Neuronal stem cell (in vitro differentiated cells): ENCODE data around the gene HERC3.
A peak's percentile ranks its signal among the peaks of the same experiment; 100 is the strongest.

ENCODE experiments used
- DNase-seq: peaks from one replicate; pipeline ENCODE4 v3.0.0-alpha.2; 2013; ENCODE audit warnings: low spot score
- H2AFZ ChIP-seq: one replicate; pipeline ENCODE4 v1.6.1; 2013; ENCODE audit warnings: mild to moderate bottlenecking, low read length, inconsistent platforms
- H2AK5ac ChIP-seq: 2 replicates; pipeline ENCODE4 v1.6.1; 2013; ENCODE audit warnings: low read depth, mild to moderate bottlenecking, inconsistent platforms, low read length, moderate library complexity, mixed read lengths
- H2BK120ac ChIP-seq: 2 replicates; pipeline ENCODE4 v1.6.1; 2013; ENCODE audit warnings: low read depth, mild to moderate bottlenecking, inconsistent platforms, low read length, moderate library complexity, mixed read lengths
- H2BK12ac ChIP-seq: one replicate; pipeline ENCODE4 v1.6.1; 2013; ENCODE audit warnings: low read length, inconsistent platforms
- H2BK15ac ChIP-seq: 2 replicates; pipeline ENCODE4 v1.6.1; 2013; ENCODE audit warnings: mild to moderate bottlenecking, low read length, inconsistent platforms, mixed read lengths
- H2BK5ac ChIP-seq: one replicate; pipeline ENCODE4 v1.6.1; 2013; ENCODE audit warnings: inconsistent platforms, mild to moderate bottlenecking, low read length, moderate library complexity
- H3K14ac ChIP-seq: one replicate; pipeline ENCODE4 v1.6.1; 2013; ENCODE audit warnings: low read length, inconsistent platforms
- H3K18ac ChIP-seq: 2 replicates; pipeline ENCODE4 v1.6.1; 2013; ENCODE audit warnings: low read length, inconsistent platforms
- H3K23ac ChIP-seq: 2 replicates; pipeline ENCODE4 v1.6.1; 2013; ENCODE audit warnings: low read depth, mild to moderate bottlenecking, mixed read lengths, low read length, inconsistent platforms; ENCODE audit not compliant: poor library complexity
- H3K27ac ChIP-seq: replicated peaks from 3 replicates; pipeline ENCODE4 v1.5.1; 2013; ENCODE audit warnings: low read length, inconsistent platforms
- H3K27me3 ChIP-seq, 3 experiments: 2 replicates each; pipeline ENCODE4 v1.6.1; 2013; ENCODE audit warnings: low read length in 3 of 3, mild to moderate bottlenecking in 2 of 3, inconsistent platforms in 1 of 3, low read depth in 1 of 3, mixed read lengths in 1 of 3, moderate library complexity in 1 of 3; ENCODE audit not compliant: control insufficient read depth in 3 of 3, insufficient read depth in 3 of 3
- H3K36me3 ChIP-seq, 2 donors: replicated peaks in 1 of 2; 2 replicates each; pipeline ENCODE4 v1.6.1; 2013; ENCODE audit warnings: low read length in 2 of 2; ENCODE audit not compliant: control insufficient read depth in 2 of 2, insufficient read depth in 2 of 2
- H3K4ac ChIP-seq: 2 replicates; pipeline ENCODE4 v1.6.1; 2013; ENCODE audit warnings: inconsistent platforms, mild to moderate bottlenecking, low read length, moderate library complexity
- H3K4me1 ChIP-seq, 2 donors: 1 replicate in 1 of 2; 2 replicates in 1 of 2; pipeline ENCODE4 v1.6.1; 2013; ENCODE audit warnings: low read length in 2 of 2, low read depth in 1 of 2; ENCODE audit not compliant: control insufficient read depth in 2 of 2, insufficient read depth in 1 of 2
- H3K4me2 ChIP-seq: one replicate; pipeline ENCODE4 v1.6.1; 2013; ENCODE audit warnings: mild to moderate bottlenecking, low read length, inconsistent platforms; ENCODE audit not compliant: insufficient read depth, poor library complexity, severe bottlenecking
- H3K4me3 ChIP-seq, 2 donors: 2 replicates each; pipeline ENCODE4 v1.5.1; 2013; ENCODE audit warnings: low read length in 2 of 2, mild to moderate bottlenecking in 2 of 2, inconsistent platforms in 1 of 2, moderate library complexity in 1 of 2
- H3K79me1 ChIP-seq: one replicate; pipeline ENCODE4 v1.6.1; 2013; ENCODE audit warnings: low read depth, mild to moderate bottlenecking, inconsistent platforms, low read length, moderate library complexity
- H3K9ac ChIP-seq: one replicate; pipeline ENCODE4 v1.6.1; 2013; ENCODE audit warnings: mild to moderate bottlenecking, low read depth, low read length, inconsistent platforms; ENCODE audit not compliant: poor library complexity
- H3K9me3 ChIP-seq, 2 donors: replicated peaks in 1 of 2; 2 replicates each; pipeline versions ENCODE3 to v1.6.1; 2013; ENCODE audit warnings: low read length in 2 of 2, mild to moderate bottlenecking in 2 of 2, inconsistent platforms in 1 of 2, low read depth in 1 of 2, mixed read lengths in 1 of 2, moderate library complexity in 1 of 2; ENCODE audit not compliant: control insufficient read depth in 2 of 2, insufficient read depth in 1 of 2
- H4K8ac ChIP-seq: one replicate; pipeline ENCODE4 v1.6.1; 2013; ENCODE audit warnings: low read depth, mild to moderate bottlenecking, inconsistent platforms, low read length, moderate library complexity
- H4K91ac ChIP-seq: one replicate; pipeline ENCODE4 v1.6.1; 2013; ENCODE audit warnings: low read length, low read depth, mild to moderate bottlenecking, inconsistent platforms; ENCODE audit not compliant: poor library complexity
- WGBS, 2 donors: extraction: QIAGEN DNeasy Blood & Tissue Kit; methylation state at CpG; one replicate each; pipeline ENCODE4 v1.1.7; 2013; ENCODE audit warnings: missing lambda C conversion rate in 2 of 2, mixed read lengths in 1 of 2; ENCODE audit not compliant: insufficient read length in 2 of 2, insufficient replicate concordance in 1 of 2; ENCODE audit errors: extremely low coverage in 2 of 2; 5-methylcytosine and 5-hydroxymethylcytosine counted together

HERC3 gene

GRCh38 chr4:88697141-88697540, 104.9 kb downstream of the HERC3 start:
- no peak overlapping the region for H3K23ac ChIP-seq
- H2BK15ac ChIP-seq = no peak overlapping the region
- H3K4me2 ChIP-seq = peak overlapping the region; percentile 66
- no peaks in the 10 kb centered on the region for H3K4me1 ChIP-seq
- H2AFZ ChIP-seq = peak overlapping the region; percentile 91
- H3K18ac ChIP-seq = peak overlapping the region; percentile 67
- no peak overlapping the region for H2BK12ac ChIP-seq
- H4K8ac ChIP-seq = no peak overlapping the region
- no peak overlapping the region for H3K9ac ChIP-seq
- no peaks in the 10 kb centered on the region for H3K9me3 ChIP-seq
- H3K4ac ChIP-seq = no peak overlapping the region
- H2AK5ac ChIP-seq = no peak overlapping the region
- no peaks in the 10 kb centered on the region for H3K36me3 ChIP-seq
- no peak overlapping the region for H3K27ac ChIP-seq
- H3K4me3 ChIP-seq = peak overlapping the region; percentile 48 to 86
- H2BK120ac ChIP-seq = no peak overlapping the region
- H3K27me3 ChIP-seq = no peaks in the 10 kb centered on the region
- H3K14ac ChIP-seq = no peak overlapping the region
- no CpG with 5 or more reads among the region's 18 CpGs for WGBS, 2 donors
- H4K91ac ChIP-seq = no peak overlapping the region
- DNase-seq = no peak
- H3K79me1 ChIP-seq = no peaks in the 10 kb centered on the region
- H2BK5ac ChIP-seq = no peak overlapping the region

DNA sequence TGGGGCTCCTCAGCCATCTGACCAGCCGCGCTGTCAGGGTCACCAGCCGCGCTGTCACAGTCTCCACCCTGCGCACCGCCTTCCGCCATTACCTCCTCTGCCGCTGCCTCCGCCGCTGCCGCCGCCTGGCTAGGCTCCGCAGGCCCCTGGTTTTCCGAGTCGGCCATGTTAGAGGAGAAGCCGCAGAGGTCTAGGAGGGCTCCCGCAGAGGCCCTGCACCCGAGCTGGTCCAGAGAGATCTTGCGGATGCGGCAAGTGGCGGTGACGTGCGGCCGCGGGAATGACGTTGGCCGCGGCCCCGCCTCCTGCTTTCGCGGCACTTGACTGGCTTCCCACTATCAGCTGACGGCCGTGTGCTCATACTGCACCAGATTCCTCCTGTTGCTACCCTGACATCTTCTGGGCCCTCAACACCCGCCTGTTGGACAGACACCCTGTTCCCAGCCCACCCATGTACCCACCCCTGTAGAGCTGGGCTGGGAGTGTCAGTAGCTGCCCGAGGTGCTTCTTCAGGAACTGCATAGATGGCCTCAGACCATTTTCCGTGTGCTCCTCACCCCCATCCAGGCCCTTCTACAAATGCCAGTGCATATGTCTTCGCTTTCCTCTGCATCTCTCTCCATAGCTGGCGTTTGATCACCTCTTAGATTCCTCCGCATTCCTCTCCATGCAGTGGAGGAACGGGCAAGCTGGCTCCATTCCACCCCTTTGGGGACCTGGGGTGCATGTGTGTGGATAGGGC, 105.5 kb downstream of the HERC3 start, which contains the start of gene NAP1L5:
Gene NAP1L5 (minus strand): TSS at position 242 of the 742 bp plus-strand sequence. CDS start 75 bp downstream, at position 167.
- Histone ChIP-seq H3K4me3 (peak within 1 kb of the TSS; percentile 48 to 86), H2BK12ac (no peak within 1 kb of the TSS), H3K9ac (peak within 1 kb of the TSS; percentile 68), H3K9me3 (no peaks in the 10 kb centered on the region), H2BK120ac (no peak within 1 kb of the TSS), H3K27me3 (no peaks in the 10 kb centered on the region), H2AFZ (peak within 1 kb of the TSS; percentile 91), H3K4me2 (peak within 1 kb of the TSS; percentile 66), H3K14ac (no peak within 1 kb of the TSS), H3K4ac (no peak within 1 kb of the TSS), H3K79me1 (no peaks in the 10 kb centered on the region), H3K27ac (no peak within 1 kb of the TSS), H2BK15ac (no peak within 1 kb of the TSS), H3K4me1 (no peaks in the 10 kb centered on the region), H4K91ac (no peak within 1 kb of the TSS), H4K8ac (no peak within 1 kb of the TSS), H3K18ac (peak within 1 kb of the TSS; percentile 67), H3K23ac (no peak within 1 kb of the TSS), H3K36me3 (no peaks in the 10 kb centered on the region), H2AK5ac (no peak within 1 kb of the TSS), H2BK5ac (no peak within 1 kb of the TSS)
- DNase-seq = no peak
- WGBS, 2 donors = no CpG with 5 or more reads among the region's 40 CpGs

- no CpG with 5 or more reads among the region's 7 CpGs for WGBS, 2 donors
- H4K91ac ChIP-seq = no peak overlapping the region
- H2BK12ac ChIP-seq = no peak overlapping the region
- no peak overlapping the region for H3K4me2 ChIP-seq
- H4K8ac ChIP-seq = no peak overlapping the region
- H3K4me3 ChIP-seq = no peak overlapping the region
- no peaks in the 10 kb centered on the region for H3K79me1 ChIP-seq
- no peak overlapping the region for H3K14ac ChIP-seq
- H3K23ac ChIP-seq = no peak overlapping the region
- no peak overlapping the region for H3K18ac ChIP-seq
- no peak overlapping the region for H2BK5ac ChIP-seq
- H2BK120ac ChIP-seq = no peak overlapping the region
- H3K4me1 ChIP-seq = no peaks in the 10 kb centered on the region
- no peak overlapping the region for H3K9ac ChIP-seq
- no peak overlapping the region for H2BK15ac ChIP-seq
- H3K27me3 ChIP-seq = no peaks in the 10 kb centered on the region
- H3K36me3 ChIP-seq = no peaks in the 10 kb centered on the region
- H3K4ac ChIP-seq = no peak overlapping the region
- no peak overlapping the region for H3K27ac ChIP-seq
- H2AK5ac ChIP-seq = no peak overlapping the region
- DNase-seq = no peak
- H2AFZ ChIP-seq = peak overlapping the region; percentile 91
- no peaks in the 10 kb centered on the region for H3K9me3 ChIP-seq
These were observed 106.2 kb downstream of the HERC3 start for GRCh38 chr4:88698519-88698918.

- Histone ChIP-seq H2AK5ac (no peak overlapping the region), H3K14ac (no peak overlapping the region), H3K18ac (no peak overlapping the region), H3K23ac (no peak overlapping the region), H3K4me2 (no peak overlapping the region), H2BK120ac (no peak overlapping the region), H3K4me3 (no peak overlapping the region), H3K9ac (no peak overlapping the region), H2BK5ac (no peak overlapping the region), H3K4me1 (no peaks in the 10 kb centered on the region), H4K8ac (no peak overlapping the region), H3K27me3 (no peaks in the 10 kb centered on the region), H3K4ac (no peak overlapping the region), H2BK15ac (no peak overlapping the region), H4K91ac (no peak overlapping the region), H2BK12ac (no peak overlapping the region), H3K27ac (no peak overlapping the region), H2AFZ (no peak overlapping the region), H3K79me1 (no peaks in the 10 kb centered on the region), H3K9me3 (no peaks in the 10 kb centered on the region), H3K36me3 (no peaks in the 10 kb centered on the region)
- DNase-seq = no peak
- WGBS, 2 donors = no CpG with 5 or more reads among the region's 2 CpGs
These were observed 110.5 kb downstream of the HERC3 start for GRCh38 chr4:88702782-88703181.
